H1 (cell line): ENCODE measurements around the gene GNB3. TPM values are rescaled to one million over a fixed set of nuclear protein-coding genes. Genes with fewer than 3 reads are reported as not detected.

ENCODE experiments used
- CTCF ChIA-PET: fragments of 300-600 bp; sonication (Branson Sonifier 250); formaldehyde crosslinking; loops from one replicate; lab custom pipeline; 2021; ENCODE audit not compliant: partially characterized antibody; lab: Charles Lee
- POLR2A ChIA-PET: fragments of 300-600 bp; sonication (Branson Sonifier 250); formaldehyde crosslinking; loops from one replicate; lab custom pipeline; 2021; ENCODE audit warnings: inconsistent platforms; ENCODE audit not compliant: partially characterized antibody; lab: Charles Lee
- DNase-seq, 2 experiments: peaks; one replicate each; pipeline versions ENCODE4 v3.0.0 to v3.0.0-alpha.2; 2010 to 2022; ENCODE audit warnings: low spot score in 2 of 2, low read depth in 1 of 2, mixed read lengths in 1 of 2
- FAIRE-seq: peaks from 2 replicates; lab custom pipeline; 2011; peaks lifted over from hg19 to GRCh38; lab: Jason Lieb, UNC
- H2AFZ ChIP-seq: 2 replicates; pipeline ENCODE4 v1.8.1; 2012; ENCODE audit warnings: low read length, inconsistent platforms
- H2AK5ac ChIP-seq: 2 replicates; pipeline ENCODE4 v1.6.1; 2013; ENCODE audit warnings: low read depth, low read length
- H2BK120ac ChIP-seq: replicated peaks from 2 replicates; pipeline ENCODE3; 2013; ENCODE audit warnings: low read depth, low read length, inconsistent platforms
- H2BK12ac ChIP-seq: 2 replicates; pipeline ENCODE4 v1.6.1; 2013; ENCODE audit warnings: low read depth, low read length
- H2BK15ac ChIP-seq: 2 replicates; pipeline ENCODE4 v1.6.1; 2013; ENCODE audit warnings: low read length
- H2BK20ac ChIP-seq: 2 replicates; pipeline ENCODE4 v1.6.1; 2013; ENCODE audit warnings: low read length
- H2BK5ac ChIP-seq: 2 replicates; pipeline ENCODE4 v1.6.1; 2013; ENCODE audit warnings: low read depth, low read length
- H3K14ac ChIP-seq: 2 replicates; pipeline ENCODE4 v1.6.1; 2013; ENCODE audit warnings: inconsistent platforms; ENCODE audit not compliant: insufficient read length
- H3K18ac ChIP-seq: 2 replicates; pipeline ENCODE4 v1.6.1; 2013; ENCODE audit warnings: low read length; ENCODE audit errors: extremely low read depth
- H3K23ac ChIP-seq: 2 replicates; pipeline ENCODE4 v1.6.1; 2013; ENCODE audit warnings: inconsistent platforms; ENCODE audit not compliant: insufficient read length
- H3K23me2 ChIP-seq: 2 replicates; pipeline ENCODE4 v1.6.1; 2013; ENCODE audit warnings: low read depth, low read length
- H3K27ac ChIP-seq: 2 replicates; pipeline ENCODE4 v1.6.1; 2011; ENCODE audit warnings: low read depth, low read length, inconsistent platforms
- H3K27me3 ChIP-seq, 4 experiments: replicated peaks in 1 of 4; 1 replicate in 1 of 4; 2 replicates in 3 of 4; pipeline versions ENCODE4 v1.6.1 to v1.8.1; 2011 to 2013; ENCODE audit warnings: low read length in 3 of 4, mild to moderate bottlenecking in 3 of 4, inconsistent platforms in 2 of 4, mixed read lengths in 2 of 4, moderate library complexity in 1 of 4; ENCODE audit not compliant: control insufficient read depth in 3 of 4, insufficient read depth in 3 of 4; ENCODE audit errors: extremely low read depth in 1 of 4
- H3K36me3 ChIP-seq, 4 experiments: 2 replicates each; pipeline versions ENCODE4 v1.6.1 to v1.8.1; 2011 to 2013; ENCODE audit warnings: mild to moderate bottlenecking in 4 of 4, low read length in 3 of 4, moderate library complexity in 2 of 4, control low read depth in 1 of 4, inconsistent platforms in 1 of 4; ENCODE audit not compliant: insufficient read depth in 4 of 4, control insufficient read depth in 2 of 4
- H3K4ac ChIP-seq: replicated peaks from 2 replicates; pipeline ENCODE3; 2013; ENCODE audit warnings: low read length, low read depth, mixed read lengths, inconsistent platforms; ENCODE audit not compliant: insufficient read length
- H3K4me1 ChIP-seq, 4 experiments: replicated peaks in 1 of 4; 1 replicate in 1 of 4; 2 replicates in 3 of 4; pipeline versions ENCODE4 v1.6.1 to v1.8.1; 2011 to 2013; ENCODE audit warnings: low read length in 3 of 4, inconsistent platforms in 2 of 4, mixed read lengths in 1 of 4; ENCODE audit not compliant: insufficient read depth in 4 of 4, control insufficient read depth in 3 of 4
- H3K4me2 ChIP-seq, 2 experiments: 2 replicates each; pipeline versions ENCODE4 v1.6.1 to v1.8.1; 2011 to 2013; ENCODE audit warnings: low read depth in 2 of 2, low read length in 2 of 2, control low read depth in 1 of 2, inconsistent platforms in 1 of 2, mild to moderate bottlenecking in 1 of 2; ENCODE audit not compliant: insufficient read depth in 1 of 2
- H3K4me3 ChIP-seq, 4 experiments: fragments of 200-600, 300-600 bp in 1 of 4; sonication (generic), shearing (Covaris generic), sonication (Bioruptor Twin) in 1 of 4; 2 replicates each; pipeline versions ENCODE4 v1.5.1 to v1.8.1; 2011 to 2016; ENCODE audit warnings: low read length in 4 of 4, low read depth in 3 of 4, control low read depth in 2 of 4, inconsistent platforms in 2 of 4, mild to moderate bottlenecking in 2 of 4, mixed read lengths in 1 of 4, moderate library complexity in 1 of 4; ENCODE audit not compliant: insufficient read depth in 2 of 4; ENCODE audit errors: extremely low read depth in 1 of 4
- H3K56ac ChIP-seq: replicated peaks from 2 replicates; pipeline ENCODE3; 2013; ENCODE audit warnings: low read depth, mild to moderate bottlenecking, mixed read lengths, low read length, inconsistent platforms; ENCODE audit not compliant: insufficient read length
- H3K79me1 ChIP-seq: 2 replicates; pipeline ENCODE4 v1.6.1; 2013; ENCODE audit warnings: low read depth, low read length, control low read depth
- H3K79me2 ChIP-seq, 2 experiments: 2 replicates each; pipeline versions ENCODE4 v1.6.1 to v1.8.1; 2012 to 2013; ENCODE audit warnings: low read length in 2 of 2, mild to moderate bottlenecking in 2 of 2, inconsistent platforms in 1 of 2; ENCODE audit not compliant: insufficient read depth in 2 of 2, control insufficient read depth in 1 of 2
- H3K9ac ChIP-seq, 4 experiments: replicated peaks in 1 of 4; 1 replicate in 1 of 4; 2 replicates in 3 of 4; pipeline versions ENCODE4 v1.6.1 to v1.8.1; 2011 to 2013; ENCODE audit warnings: low read depth in 3 of 4, low read length in 3 of 4, control low read depth in 2 of 4, mild to moderate bottlenecking in 2 of 4, moderate library complexity in 2 of 4, inconsistent platforms in 1 of 4; ENCODE audit errors: extremely low read depth in 1 of 4
- H3K9me3 ChIP-seq, 2 experiments: 2 replicates each; pipeline versions ENCODE4 v1.6.1 to v1.8.1; 2012 to 2013; ENCODE audit warnings: mild to moderate bottlenecking in 2 of 2, moderate library complexity in 2 of 2, control low read depth in 1 of 2, inconsistent platforms in 1 of 2, low read depth in 1 of 2, low read length in 1 of 2, mixed read lengths in 1 of 2; ENCODE audit not compliant: insufficient read depth in 2 of 2
- H4K20me1 ChIP-seq, 2 experiments: replicated peaks in 1 of 2; 2 replicates each; pipeline versions ENCODE3 to v1.8.1; 2011 to 2013; ENCODE audit warnings: inconsistent platforms in 2 of 2, low read length in 2 of 2, mild to moderate bottlenecking in 1 of 2; ENCODE audit not compliant: insufficient read depth in 2 of 2, control insufficient read depth in 1 of 2
- H4K5ac ChIP-seq: 2 replicates; pipeline ENCODE4 v1.6.1; 2013; ENCODE audit warnings: low read length, low read depth, mixed read lengths, inconsistent platforms; ENCODE audit not compliant: insufficient read length
- H4K8ac ChIP-seq: 2 replicates; pipeline ENCODE4 v1.8.0; 2013; ENCODE audit warnings: mild to moderate bottlenecking, moderate library complexity, low read length, inconsistent platforms; ENCODE audit not compliant: insufficient read depth; ENCODE audit errors: extremely low read depth
- H4K91ac ChIP-seq: replicated peaks from 2 replicates; pipeline ENCODE3; 2013; ENCODE audit warnings: low read length, mixed read lengths, inconsistent platforms; ENCODE audit not compliant: insufficient read length
- POU5F1 ChIP-seq: IDR thresholded peaks from 2 replicates; pipeline ENCODE4 v1.6.1; 2011; ENCODE audit warnings: low read depth, mild to moderate bottlenecking, low read length, moderate library complexity
- WGBS, 2 experiments: shearing (Covaris generic) in 1 of 2; methylation state at CpG; one replicate each; pipeline versions ENCODE4 v1.1.6 to v1.1.7; 2013 to 2015; ENCODE audit warnings: low lambda C conversion rate in 2 of 2, mixed read lengths in 2 of 2, inconsistent platforms in 1 of 2, low coverage in 1 of 2, missing lambda C conversion rate in 1 of 2; ENCODE audit not compliant: insufficient replicate concordance in 2 of 2, insufficient coverage in 1 of 2, insufficient read length in 1 of 2; ENCODE audit errors: extremely low coverage in 1 of 2, missing lambda C conversion rate in 1 of 2; 5-methylcytosine and 5-hydroxymethylcytosine counted together
- polyA plus RNA-seq, 7 experiments: library from polyadenylated mRNA; depleted of rRNA in 3 of 7; stranded (reverse) in 5 of 7; unstranded in 2 of 7; fragments of >200 nt in 5 of 7; fragments of 200-250 nt in 2 of 7; gene quantifications; 1 replicate in 5 of 7; 2 replicates in 1 of 7; 4 replicates in 1 of 7; pipeline versions ENCODE4 v1.2.1 to v1.2.3, GENCODE V29; 2011 to 2013; ENCODE audit warnings: missing spikeins in 2 of 7, mixed read lengths in 2 of 7
- total RNA-seq: library from RNA; stranded (reverse); fragmentation: NEBNext Ultra II Directional; extraction: Animal tissue kit (Norgen Biotek cat#: 25700); gene quantifications from 2 replicates; pipeline ENCODE4 v1.2.1, GENCODE V29; 2021
- TF ChIP-seq, protein P1 (sequence below): IDR thresholded peaks from 2 replicates; pipeline ENCODE4 v1.6.1; 2011; ENCODE audit warnings: low read length, improper control_type of control experiment

GNB3 gene
- total and polyA plus RNA-seq, 2 of the 8 experiments (the other 6 are each of a cell fraction or from before 2014, with no cell fraction given): 9.9 TPM

DNA sequence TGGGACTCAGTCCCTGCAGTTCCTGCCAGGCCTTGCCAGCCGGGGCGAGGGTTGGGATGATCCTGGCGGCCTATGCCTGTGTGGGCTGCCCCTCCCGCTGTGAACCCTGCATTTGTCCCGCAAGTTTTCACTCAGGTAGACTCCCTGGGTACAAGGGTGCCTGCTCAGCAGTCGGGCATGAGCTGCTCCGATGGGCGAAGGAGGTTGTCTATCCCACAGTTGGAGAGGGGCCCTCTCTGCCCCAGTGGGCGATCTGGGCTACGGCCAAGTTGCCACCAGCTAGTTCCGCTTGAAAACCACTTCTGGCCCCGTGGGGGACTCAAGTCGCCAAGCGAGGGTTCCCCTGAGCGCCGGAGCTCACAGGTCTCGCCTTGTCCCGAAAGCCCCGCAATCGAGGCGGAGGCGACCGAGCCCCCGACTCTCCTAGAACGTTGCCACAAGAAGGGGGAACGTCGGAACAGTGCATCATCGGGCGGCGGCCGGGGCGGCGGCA, 26.2 kb downstream of the GNB3 start:
- no peak overlapping the region for H2AK5ac ChIP-seq
- peaks cover 0 to 22% of the 10 kb centered on the region in 2 experiments; a peak in 2 of 4 replicates for H3K79me2 ChIP-seq
- H3K23me2 ChIP-seq: peaks cover 14% of the 10 kb centered on the region
- H3K56ac ChIP-seq: peak overlapping the region; percentile 65
- TF ChIP-seq, protein P1, sequence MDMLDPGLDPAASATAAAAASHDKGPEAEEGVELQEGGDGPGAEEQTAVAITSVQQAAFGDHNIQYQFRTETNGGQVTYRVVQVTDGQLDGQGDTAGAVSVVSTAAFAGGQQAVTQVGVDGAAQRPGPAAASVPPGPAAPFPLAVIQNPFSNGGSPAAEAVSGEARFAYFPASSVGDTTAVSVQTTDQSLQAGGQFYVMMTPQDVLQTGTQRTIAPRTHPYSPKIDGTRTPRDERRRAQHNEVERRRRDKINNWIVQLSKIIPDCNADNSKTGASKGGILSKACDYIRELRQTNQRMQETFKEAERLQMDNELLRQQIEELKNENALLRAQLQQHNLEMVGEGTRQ: 0 out of 2 replicates have a peak, but pooled peaks have one; percentile 2
- no peak for TF ChIP-seq POU5F1
- peak in 1 of 2 experiments; percentile 86 for DNase-seq
- ChIA-PET POLR2A (interaction anchor here (0.7 to 18.9 kb wide), 33 partner anchors 8 to 333 kb away, joined by 3 to 588 read pairs (median 6); partner anchors contain the start of genes ATN1, C12orf57, CDCA3 and COPS7A), CTCF (interaction anchor here (0.7 to 10.4 kb wide), 11 partner anchors 11 to 244 kb away, joined by 3 to 216 read pairs (median 4); partner anchors contain the start of genes C12orf57, RNU7-1 and USP5)
- no peak overlapping the region; the same call in 1 of the 2 replicates for H3K27ac ChIP-seq
- peak overlapping the region; percentile 89 to 94 for H3K4me2 ChIP-seq
- H2BK5ac ChIP-seq: peak overlapping the region; percentile 47; the same call in 1 of the 2 replicates
- H2BK120ac ChIP-seq: no peak overlapping the region
- peak overlapping the region; percentile 88; the same call in 1 of the 2 replicates for H2BK15ac ChIP-seq
- H3K14ac ChIP-seq: no peak overlapping the region
- H4K20me1 ChIP-seq: peaks cover 22 to 27% of the 10 kb centered on the region in 2 experiments
- H3K9ac ChIP-seq: peak overlapping the region in 3 of 4 experiments; percentile 35 to 66 (median 53); a peak in 5 of 7 replicates
- peak overlapping the region; percentile 34 for H4K5ac ChIP-seq
- no peaks in the 10 kb centered on the region for H3K9me3 ChIP-seq
- H3K27me3 ChIP-seq: no peaks in the 10 kb centered on the region
- peak overlapping the region; percentile 57 for H3K4ac ChIP-seq
- peak overlapping the region; percentile 40 to 98 (median 67) for H3K4me3 ChIP-seq
- no peak overlapping the region; the same call in 1 of the 2 replicates for H4K8ac ChIP-seq
- H2BK12ac ChIP-seq: peak overlapping the region; percentile 78; the same call in 1 of the 2 replicates
- no peak overlapping the region for H2BK20ac ChIP-seq
- no peak overlapping the region for H2AFZ ChIP-seq
- 0 out of 2 replicates have a peak, but pooled peaks cover 4% of the 10 kb centered on the region for H3K79me1 ChIP-seq
- WGBS, 2 experiments: 10% methylated on average over 24 of the region's 33 CpGs; no CpG with 5 or more reads in 1 of the 2 experiments
- H3K4me1 ChIP-seq: peaks cover 7 to 45% (median 24%) of the 10 kb centered on the region in 4 experiments
- H4K91ac ChIP-seq: peak overlapping the region; percentile 48
- H3K36me3 ChIP-seq: peaks cover 12 to 56% (median 30%) of the 10 kb centered on the region in 4 experiments
- peak overlapping the region; percentile 94 for H3K18ac ChIP-seq
- no peak overlapping the region for H3K23ac ChIP-seq
- no peak for FAIRE-seq
